Inferior parietal cortex (tissue), 1 donor: Measurements from ENCODE around the gene SH3RF2.

ENCODE experiments used
- DNase-seq: peaks from one replicate; pipeline ENCODE4 v3.0.0-alpha.2; 2016; ENCODE audit errors: extremely low spot score

Gene SH3RF2

DNA sequence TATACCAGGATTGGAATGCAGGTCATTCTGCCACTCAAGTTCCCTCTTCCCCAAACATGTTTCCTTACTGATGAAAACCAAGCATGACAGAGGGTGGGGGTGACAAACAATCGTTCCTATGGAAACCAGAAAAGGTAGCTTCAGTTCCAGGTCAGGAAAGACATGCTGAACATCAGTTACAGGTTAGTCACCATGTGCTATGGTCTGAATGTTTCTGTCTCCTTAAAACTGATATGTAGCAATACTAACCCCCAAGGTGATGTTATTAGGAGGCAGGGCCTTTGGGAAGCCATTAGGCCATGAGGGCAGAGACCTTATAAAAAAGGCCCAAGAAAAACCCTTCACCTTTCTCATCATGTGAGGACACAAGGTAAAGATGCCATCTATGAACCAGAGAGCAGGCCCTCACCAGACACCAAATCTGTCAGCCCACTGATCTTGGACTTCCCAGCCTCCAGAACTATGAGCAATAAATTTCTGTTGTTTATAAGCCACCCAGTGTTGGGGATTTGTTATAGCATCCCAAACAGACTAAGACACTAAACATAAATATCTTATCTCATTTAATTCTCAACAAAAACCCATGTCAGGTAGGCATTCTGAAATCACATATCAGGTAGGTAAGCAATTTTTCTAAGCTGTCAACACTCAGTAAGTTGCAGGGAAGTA is 15.7 kb upstream of the SH3RF2 start:
- DNase-seq = no peak

DNA sequence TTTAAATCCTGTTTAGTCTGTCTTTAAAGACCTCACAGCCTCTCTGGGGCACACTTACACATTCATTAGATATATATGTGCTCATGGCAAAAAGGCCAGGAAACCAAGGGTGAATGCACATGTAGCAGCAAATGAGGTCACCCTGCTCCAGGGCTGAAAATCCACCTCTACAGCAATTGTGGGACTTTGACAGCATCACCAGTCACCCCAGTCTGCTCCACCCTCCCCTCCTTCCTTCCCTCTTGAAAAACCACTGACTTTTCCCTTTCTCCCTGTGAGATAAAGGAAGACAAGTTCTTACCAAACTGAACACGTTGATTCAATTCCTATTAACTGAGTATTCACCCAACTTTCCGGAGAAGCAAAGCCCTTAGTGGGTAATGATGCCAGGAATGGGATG is 15.2 kb upstream of the SH3RF2 start:
- no peak for DNase-seq

DNA sequence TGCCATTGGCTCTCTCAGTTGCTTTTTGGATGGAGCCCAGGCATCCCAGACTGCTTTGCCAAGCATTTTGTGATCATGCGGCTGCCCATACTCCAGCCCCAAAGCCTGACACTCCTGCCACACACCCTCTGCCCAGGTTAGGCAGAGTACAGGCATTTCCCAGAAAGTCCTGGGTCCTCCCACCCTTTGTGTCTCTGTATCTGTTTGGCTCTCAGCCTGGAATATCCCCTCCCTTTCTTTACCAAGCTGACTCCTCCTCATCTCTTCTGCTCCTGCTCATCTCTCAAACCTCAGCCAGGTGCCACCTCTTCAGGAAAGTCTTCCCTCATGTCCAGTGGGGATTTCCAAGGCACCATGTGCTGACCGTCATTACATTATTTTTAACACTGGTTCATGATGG is 14.3 kb upstream of the SH3RF2 start:
- DNase-seq = no peak

DNA sequence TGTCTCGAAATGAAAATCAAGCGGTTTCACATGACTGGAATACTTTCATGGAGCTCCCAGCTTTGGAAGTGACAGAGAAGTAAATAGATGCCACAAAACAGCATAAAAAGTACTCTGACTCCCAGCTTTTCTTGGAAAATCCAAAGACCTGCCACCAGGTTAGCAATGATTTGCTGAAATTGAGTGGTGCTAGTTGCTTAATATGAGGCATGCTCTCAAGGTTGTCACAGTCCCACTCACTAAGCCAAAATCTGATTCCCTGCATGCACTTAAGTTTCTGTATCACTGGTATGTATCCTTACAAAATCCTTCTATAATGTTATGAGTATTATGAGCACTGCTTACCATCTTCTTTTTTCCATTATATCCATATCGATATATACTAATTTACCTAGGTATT is 13.0 kb upstream of the SH3RF2 start:
- no peak for DNase-seq

DNA sequence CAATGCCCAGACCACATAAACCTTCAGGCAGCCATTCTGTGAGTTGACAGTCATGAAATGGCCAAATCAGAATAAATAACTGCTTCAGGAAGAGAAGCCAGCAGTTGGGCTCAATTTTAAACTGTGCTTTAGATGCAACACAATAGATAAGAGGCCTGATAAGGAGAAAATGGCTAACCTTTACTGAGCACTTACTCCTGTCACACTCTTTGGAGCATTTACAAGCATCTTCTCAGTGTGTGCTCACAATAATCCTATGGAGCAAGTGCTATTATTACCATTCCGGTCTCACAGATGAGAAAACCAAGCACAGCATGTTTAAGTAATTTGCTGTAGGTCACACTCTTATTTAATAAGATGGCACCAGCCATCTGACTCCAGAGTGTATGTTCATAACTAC is 11.5 kb upstream of the SH3RF2 start:
- DNase-seq = no peak

DNA sequence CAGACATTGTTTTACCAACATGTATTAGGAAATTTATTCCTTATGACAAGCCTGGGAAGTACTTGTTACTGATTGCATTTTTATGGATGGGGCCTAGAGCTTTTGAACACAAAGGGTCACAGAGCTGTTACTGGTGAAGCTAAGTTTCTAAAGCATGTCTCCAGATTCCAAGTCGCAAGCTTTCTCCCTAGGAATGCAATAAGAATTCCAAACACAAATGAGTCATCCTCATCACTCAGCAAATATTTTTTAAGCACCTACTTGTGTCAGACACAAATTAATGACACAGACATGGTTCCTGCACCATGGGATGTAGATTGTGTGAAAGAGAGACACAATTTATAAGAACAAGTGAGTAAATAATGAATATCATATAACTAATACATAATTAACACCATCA is 11.0 kb upstream of the SH3RF2 start:
- DNase-seq = no peak

DNA sequence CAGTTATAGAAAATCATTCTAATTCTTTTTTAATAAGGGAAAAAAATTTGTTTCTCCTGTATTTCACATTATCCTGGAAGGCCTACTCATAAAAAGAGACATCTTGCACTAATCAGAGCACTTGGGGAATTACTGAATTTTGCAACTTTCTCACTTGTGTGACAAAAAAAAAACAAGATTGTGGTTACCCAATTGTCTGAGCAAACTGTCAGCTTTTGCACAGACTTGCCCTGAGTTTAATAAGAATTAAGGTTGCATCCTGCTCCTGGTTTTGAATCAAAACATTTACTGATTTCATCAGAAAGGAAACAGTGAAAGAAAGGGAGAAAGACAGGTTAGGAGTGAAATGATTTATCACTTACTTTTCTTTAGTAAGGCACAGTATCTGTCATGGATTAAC is 10.6 kb upstream of the SH3RF2 start:
- DNase-seq = no peak

DNA sequence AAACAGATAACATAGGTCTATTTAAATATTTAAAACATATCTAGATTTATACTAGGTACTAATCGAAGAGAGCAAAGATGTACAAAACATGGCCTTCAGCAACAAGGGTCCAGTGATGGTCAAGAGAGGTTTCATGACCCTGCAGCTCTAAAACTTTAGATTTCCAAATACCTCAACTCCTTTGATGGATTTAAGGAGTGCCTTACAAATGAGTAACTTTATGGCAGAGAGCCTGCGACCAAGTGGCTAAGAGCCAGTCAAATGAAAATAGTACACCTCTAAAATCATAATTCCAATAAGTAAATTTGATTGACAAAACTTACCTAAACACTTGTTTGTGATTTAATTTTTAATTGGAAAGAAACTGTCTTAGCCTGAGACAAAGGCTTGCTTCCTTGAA is 4.7 kb upstream of the SH3RF2 start:
- no peak for DNase-seq

DNA sequence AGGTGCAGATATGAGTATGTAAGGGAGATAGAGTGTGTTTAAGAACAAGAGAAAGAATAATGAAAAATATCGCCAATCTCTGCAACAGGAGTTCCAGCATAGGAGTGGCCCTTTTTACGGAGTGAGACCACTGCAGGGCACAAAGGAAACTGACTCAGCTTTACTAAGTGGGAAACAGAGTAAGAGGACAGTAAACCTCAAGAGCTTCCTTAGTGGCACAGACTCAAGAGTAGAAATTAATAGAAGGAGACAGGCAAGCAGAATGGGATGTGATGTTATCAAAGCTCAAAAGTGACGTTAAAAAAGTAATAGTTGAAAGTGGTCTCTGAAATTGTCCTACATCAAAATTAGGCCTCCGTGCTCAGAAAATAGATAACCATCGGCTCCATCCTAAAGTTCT is 2.1 kb upstream of the SH3RF2 start:
- DNase-seq = no peak

DNA sequence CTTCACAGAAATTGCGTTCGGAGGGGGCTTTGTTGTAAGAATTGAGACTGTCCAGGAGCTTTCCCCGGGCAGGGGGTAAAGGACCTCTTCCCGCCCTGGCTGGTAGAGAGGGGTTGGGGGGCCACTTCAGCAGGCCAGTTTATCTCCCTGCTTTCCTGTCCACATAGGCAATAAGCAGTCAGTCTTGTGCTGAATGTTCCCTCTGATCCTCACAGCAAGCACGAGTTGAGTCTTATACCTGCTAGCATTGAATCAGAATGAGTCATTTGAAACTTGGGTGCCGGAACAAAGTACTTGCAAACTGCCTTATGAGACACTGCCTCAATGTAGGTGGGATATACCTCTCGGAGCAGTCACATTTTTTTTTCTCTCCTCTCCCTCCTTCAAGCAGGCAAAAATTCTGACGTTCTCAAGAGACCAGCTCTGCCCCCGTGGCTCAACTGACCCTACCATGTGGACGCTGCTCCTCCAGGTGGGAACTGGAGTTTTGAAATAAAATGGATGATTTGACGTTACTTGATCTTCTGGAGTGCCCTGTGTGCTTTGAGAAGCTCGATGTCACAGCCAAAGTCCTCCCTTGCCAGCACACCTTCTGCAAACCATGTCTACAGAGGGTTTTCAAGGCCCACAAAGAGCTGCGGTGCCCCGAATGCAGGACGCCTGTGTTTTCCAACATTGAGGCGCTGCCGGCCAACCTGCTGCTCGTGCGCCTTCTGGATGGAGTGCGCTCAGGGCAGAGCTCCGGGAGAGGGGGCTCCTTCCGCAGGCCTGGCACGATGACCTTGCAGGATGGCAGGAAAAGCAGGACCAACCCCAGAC is 1.3 kb downstream of the SH3RF2 start:
- DNase-seq = no peak

DNA sequence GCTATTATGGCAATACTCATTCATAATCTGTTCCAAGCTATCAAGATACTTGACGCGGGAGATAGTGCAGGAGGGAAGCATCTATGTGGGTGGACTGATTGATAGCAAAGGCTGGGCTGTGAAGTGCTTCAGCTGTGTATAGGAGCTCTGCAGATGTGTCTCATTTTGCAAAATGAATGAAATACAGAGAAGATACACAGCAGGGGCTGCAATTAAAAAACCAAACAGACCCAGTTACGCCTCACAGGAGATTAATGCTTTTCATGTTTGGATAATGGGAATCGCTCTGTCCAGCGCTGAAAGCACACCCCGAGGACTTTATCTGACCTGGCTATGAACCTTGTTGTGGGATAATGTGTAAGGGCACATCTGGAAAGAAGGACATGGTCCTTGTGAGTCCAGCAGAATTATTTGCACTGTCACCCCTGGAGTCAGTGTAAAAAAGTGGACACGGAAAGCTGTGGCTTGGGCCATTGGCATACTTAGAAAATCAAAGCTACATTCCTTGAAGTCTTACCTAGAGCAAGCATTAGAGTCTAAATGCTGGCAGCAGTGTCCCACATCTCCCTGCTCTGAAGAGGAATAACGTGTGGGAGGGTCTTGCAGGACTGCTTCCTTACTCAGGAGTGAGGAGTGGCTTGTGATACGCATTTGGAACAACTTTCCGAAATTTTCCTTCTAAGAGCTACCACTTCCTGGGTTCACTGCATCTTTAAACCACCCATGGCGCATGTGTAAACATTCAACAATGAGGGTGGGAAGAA is 2.6 kb downstream of the SH3RF2 start:
- DNase-seq = no peak

DNA sequence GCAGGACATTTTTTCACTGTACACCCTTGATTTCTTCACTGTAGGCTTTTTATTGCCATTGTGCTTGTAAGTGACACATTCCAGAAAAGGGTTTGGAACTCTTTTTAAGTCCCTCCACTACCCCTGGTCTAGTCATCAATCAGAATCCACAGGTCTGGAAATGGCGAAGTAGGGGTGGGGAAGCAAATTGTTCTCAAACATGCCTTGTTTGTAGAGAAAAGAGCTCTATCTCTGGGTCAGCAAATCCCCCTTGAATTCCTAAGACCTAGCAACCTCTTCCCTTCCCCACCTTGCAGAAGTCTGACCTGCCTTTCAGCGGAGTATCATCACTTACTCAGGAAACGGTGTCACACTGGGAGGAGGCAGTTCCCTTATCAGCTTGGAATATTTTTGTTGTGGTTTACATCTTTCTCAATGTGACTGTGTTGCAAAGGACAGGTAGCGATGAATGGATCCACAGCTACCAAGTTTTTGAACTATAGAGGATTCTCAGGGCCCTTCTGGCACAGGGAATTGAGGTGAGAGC is 3.2 kb downstream of the SH3RF2 start:
- DNase-seq = no peak

DNA sequence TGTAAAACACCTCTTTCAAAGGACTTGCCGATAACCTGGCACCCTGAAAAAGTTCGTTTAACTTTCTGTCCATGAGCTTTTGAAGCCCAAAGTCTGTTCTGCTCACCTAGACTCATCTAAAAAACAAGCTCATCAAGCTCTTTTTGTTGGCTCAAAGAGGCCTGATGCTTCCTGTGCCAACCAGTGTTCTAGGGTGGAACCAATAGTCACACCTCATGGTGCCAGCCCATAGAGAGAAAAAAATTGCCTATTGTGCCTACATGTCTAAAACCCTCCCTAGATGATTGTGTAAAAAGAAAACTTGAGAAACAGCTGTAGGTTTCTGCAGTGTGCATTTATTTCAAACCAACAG is 4.7 kb downstream of the SH3RF2 start:
- no peak for DNase-seq

DNA sequence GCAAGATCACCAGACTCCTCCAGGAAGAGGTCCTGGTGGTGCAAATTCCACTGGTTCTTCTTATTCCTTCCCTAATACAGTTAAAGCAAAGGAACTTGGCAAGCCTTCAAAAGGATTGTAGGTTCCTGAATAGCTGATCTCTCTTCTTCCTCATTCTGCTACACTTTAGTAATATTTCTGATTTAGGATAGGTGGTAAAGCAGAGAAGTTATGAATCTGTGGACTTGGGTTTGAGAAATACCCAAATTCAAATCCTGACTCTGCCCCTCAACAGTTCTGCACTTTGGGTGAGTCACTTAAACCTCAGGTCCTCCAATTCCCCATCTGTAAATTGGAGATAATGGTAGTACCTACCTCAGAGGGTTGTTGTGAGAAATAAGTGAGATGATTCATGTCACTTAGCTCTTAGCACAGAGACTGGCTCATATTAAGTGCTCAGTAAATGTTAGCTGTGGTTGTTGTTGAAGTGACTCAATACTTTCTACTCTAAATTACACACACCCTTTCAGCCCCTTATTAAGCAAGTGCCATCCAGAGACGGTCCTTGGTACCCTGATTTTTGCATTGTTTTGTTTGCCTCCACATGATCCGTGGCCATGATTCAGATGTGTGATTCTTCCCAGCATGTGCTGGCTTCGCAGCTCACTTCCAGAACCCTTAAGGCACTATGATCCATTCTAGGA is 5.2 kb downstream of the SH3RF2 start:
- no peak for DNase-seq

DNA sequence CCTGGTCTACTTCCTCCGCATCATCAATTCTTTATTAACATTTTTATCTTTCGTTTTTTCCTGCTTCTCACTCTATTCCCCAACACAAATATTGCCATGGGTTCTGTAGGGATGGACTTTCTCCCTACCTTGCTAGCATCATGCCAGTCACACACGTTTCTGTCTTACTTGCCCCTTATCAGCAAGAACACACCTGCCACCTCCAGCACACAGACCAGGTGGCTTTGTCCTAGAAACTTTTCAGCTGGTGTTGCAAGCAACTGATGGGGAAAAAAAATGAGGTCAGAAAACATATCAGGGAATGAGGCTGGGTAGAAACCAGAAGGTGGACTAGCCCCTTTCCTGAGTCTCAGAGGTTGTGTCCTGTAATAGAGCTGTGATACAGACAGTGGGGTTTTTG is 5.8 kb downstream of the SH3RF2 start:
- no peak for DNase-seq

DNA sequence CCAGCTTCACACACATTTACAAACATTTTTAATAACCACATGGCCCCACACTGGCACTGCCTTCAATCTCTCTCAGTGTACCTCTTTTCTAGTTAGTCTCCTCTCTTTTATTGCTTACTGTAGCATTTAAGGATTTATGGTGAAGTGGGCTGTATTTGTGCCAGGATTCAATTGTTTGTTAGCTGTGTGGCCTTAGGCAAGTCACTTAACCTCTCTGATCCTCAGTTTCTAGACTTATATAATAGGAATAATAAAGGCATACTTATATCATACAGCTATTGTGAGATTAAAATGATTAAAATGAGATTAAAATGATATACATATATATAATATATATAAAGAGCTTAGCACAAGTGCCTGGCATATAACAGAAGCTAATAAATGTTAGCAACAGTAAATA is 6.4 kb downstream of the SH3RF2 start:
- no peak for DNase-seq

DNA sequence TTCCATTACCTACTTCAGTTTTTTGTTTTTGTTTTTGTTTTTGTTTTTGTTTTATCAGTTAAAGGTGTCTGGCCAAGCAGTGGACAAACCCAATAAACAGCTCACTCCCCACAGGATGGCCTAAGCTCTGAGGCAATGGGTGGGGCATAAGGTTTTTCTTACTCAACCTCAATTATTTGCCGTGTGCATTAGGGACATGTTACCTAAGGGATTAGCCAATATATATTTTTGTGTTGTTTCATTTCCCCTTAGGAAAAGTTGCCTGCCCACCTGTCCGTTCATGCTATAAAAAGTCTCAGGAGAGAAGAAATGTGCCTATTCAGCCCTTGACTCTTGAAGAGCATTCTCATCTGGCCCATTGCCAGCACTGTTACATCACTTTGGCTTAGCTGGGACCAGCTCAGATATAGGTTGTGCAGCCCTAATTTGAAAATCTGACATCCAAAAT is 7.3 kb downstream of the SH3RF2 start:
- no peak for DNase-seq

DNA sequence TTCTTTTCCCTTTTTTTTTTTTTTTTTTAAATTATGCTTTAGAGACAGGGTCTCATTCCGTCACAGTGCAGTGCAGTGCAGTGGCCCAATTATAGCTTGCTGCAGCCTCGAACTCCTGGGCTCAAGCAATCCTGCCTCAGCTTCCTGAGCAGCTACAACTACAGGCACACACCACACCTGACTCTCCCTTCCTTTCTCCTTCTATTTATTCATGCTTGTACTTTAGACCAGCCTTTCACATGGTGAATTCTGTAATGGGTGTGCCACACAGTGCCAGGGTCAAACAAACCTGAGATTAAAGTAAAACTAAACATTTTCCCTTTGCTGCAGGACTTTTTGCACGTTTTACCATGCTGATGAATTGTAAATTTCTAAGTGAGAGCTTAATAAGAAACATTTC is 8.0 kb downstream of the SH3RF2 start:
- no peak for DNase-seq

DNA sequence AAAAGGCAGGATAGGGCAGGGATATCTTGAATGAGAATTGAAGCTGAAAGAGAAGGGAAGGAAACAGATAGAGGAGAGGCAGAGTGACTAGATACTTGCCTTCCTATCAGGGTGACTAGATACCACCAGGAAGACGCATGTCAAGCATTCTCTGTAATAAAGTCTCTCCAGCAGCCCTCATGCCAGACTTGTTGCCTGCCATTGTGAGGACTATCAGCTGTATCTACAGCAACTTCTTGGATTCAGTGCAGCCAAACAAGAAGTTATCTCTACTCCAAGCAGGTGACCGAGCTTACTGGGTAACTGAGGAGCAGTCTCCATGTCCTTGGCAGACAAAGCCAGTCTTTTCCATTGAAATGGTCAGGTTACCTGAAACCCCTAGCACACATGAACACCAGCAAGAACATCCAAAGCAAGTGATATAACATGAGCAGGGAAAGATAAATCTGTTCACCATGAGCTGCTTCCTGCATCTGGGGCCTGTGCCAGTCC is 9.3 kb downstream of the SH3RF2 start:
- DNase-seq = no peak

DNA sequence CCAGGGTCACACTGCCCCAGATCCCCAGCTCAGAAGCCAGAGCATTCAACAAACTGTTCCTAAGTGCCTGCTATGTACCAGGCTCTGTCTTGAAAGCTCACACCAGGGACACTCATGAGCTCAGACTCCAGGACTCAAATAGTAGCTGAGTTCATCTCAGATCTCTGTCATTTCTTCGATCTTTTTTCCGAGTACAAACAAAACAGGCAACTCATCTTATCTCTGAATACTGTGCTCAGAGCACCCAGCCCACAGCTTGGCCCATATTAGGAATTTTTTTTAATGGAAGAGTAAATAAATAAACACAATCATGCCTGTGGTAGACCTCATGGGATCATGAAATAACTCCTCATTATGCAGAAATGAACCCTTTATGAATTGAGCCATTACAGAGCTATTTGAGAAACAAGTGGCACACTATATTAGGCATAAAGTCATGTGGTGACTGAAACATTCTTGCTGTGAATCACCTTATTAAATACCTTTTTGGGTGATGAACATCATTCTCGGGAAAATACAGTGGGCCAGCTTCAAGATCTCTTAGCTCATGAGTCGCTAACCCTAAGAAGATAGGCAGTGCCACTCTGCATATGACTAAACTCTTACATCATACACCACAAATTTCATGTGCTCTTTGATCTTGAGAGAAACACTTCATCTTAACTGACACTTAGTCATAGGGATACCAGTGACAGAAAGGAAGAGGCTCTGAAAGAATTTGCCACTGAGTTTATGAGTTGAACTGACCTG is 9.9 kb downstream of the SH3RF2 start:
- no peak for DNase-seq

DNA sequence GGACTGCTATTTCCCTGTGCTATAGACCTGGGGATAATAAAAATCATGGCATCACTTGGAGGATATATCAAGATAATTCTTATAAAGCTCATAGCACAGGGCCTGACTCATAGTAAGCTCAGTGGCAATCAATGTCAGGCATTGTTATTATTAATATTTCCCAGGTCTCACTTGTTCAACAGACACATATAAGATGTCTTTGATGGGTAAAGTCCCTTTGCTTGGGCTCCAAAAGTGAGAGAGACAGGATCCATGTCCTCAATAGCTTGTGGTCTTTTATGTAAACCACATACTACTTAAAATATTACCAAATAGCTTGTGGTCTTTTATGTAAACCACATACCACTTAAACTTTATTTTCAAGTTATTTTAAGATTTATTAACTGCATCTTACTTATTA is 11.2 kb downstream of the SH3RF2 start:
- no peak for DNase-seq
